Left hindlimb (tissue), 1 donor: ENCODE measurements around the gene CDH4.

Experiments used
- DNase-seq: peaks from one replicate; pipeline ENCODE4 v3.0.0-alpha.2; 2018

The CDH4 gene

DNA sequence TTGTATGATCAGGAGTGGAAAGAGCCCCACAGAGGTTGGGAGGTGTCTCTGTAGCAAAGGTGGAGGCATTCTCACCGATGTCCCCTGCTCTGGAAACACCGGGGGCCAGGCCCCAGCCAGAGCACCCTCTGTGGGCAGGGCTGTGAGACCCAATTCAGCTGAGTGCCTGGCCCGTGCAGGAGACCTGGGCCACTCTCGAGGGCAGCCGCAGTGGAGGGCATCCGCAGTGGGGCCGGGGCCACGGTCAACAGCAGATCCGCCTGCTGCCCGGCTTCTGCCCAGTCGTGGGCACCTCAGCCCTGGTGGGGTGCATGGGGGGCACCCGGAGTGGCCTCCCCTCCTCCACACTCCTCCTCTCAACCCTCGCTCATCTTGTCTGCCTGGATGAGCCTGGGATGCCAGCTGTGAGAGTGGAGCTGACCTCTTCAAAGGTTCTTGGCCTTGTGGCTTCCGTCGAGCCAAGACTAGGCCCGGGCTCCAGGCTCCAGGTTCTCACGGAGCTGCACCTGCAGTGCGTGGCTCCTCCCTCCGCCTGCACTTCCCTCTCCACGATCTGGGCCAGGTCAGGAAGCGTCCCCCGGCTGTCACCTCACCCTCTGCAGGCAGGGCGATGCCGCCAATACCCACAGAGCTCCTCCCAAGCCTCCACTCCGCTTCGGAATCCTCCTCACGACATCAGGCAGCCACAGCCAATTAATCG lies 678.9 kb downstream of the CDH4 start:
- no peak for DNase-seq

DNA sequence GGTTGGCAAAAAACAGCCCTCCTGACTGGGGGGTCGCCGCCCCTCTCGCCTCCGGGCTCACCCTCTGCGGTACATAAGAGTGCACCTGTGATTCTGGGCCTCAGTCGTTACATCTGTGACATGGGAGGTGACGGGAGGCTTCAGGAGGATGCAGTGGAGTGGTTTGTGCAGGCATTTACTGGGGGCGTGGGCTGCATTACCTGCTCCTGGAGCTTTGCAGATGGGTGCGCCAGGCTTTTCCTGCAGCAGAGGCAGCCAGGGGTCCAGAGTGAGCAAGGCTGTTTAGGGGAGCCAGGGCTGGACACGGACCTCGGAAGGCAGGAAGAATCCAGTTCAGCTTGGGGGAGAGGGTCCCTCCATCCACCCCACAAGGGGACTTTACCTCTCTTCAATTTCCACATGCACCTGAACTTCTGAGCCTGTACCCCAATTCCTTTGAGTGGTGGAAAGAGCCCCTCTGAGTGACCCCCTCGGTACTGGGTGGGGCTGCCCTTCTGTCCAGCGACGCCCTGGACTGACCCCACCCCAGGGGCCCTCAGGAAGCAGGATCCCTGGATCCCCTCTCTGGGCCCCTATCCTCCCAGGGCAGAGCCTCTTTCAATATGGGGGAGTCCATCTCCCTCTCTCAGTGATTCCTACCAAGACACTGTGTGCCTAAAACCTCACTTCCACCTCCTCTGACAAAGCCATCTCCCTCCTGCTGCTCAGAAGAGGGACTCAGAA lies 679.6 kb downstream of the CDH4 start:
- no peak for DNase-seq

DNA sequence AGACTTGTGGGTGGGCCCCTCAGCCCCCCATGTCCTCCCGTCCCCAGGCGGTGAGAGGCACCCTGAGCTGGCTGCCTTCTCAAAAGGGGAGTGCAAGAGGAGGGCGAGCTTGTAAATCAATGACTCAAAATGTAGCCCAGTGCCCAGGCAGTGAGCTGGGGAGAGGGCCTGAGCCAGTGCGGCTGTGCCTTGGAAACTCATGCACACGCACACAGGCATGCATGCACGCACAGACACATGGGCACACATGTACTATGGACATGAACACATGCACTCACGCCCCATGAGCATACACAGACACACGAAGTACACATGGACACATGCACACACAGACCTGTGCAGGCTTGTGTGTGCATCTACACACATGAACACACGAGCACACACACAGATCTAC lies 680.1 kb downstream of the CDH4 start:
- DNase-seq = no peak

DNA sequence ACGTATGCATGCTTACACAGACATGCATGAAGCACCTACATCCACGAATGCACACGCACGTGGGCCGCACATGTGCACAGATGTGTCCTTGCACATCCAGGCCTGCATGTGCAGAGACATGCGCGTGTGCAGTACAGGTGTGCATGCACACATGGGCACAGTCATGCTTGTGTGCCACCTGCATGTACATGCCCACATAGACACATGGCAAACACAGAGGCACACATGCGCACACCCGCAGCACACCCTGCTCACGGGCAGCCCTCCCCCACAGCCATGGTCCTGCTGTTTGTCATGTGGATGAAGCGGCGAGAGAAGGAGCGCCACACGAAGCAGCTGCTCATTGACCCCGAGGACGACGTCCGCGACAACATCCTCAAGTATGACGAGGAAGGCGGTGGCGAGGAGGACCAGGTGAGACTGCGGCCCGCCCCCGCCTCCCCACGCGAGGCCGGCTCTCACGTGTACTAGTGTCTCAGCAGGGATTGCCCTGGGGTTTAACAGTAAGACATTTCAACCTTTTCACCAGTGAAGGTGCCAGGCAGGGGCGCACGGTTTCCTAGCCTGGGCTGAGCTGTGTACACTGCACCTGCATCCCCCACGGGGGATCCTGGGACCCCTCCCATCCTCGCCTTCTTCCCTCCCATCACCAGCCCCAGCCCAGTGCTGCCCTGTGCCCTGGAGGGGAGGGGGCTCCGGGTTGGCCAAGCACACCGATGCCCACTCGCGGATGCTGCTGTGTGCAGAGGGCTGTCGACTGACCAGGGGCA lies 680.8 kb downstream of the CDH4 start:
- DNase-seq = no peak

DNA sequence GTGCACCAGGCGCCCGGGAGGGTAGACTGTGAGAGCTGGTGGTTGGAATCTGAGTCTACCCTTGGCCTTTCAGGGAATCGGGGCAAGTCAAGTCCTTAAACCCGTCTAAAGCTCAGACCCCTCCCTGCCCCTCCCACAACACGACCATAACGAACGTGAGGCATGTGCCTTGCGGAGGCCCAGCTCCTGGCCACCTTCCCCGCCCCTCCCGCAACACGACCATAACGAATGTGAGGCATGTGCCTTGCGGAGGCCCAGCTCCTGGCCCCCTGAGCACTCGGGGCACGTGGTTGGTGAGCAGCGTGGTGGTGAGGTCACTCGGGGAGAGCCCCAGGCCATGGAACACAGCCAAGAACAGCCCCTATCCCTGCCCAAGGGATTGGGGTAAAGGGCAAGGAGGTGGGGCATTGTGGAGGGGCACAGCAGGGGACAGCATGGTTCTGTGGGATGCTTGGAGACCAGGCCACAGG lies 681.5 kb downstream of the CDH4 start:
- no peak for DNase-seq

DNA sequence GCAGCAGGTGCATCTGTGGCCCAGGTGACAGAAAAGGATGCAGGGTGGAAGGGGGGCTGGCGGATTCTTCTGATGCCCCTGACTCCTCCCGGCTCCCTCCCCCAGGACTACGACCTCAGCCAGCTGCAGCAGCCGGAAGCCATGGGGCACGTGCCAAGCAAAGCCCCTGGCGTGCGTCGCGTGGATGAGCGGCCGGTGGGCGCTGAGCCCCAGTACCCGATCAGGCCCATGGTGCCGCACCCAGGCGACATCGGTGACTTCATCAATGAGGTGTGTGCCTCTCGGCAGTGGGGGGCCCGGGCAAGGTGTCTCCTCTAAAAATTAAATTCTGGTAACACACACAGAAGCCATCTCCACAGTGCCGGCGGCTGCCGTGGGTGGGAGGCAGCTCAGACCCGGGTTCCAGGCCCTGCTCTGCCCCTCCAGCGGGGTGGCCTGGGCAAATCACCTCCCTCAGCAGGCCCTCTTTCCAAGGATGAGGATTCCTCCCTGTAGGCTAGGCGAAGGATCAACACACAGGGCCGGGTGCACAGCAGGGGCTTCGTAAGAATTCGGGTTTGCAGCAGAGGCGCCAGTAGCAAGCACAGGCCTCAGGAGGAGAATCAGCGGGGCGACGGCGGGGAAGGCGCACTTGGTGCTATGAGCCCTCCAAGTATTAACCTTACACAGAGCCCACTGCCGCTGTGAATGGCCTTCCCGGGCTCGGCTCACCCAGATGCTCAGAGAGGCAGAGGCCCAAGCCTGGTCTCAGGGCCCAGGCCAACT lies 682.1 kb downstream of the CDH4 start:
- no peak for DNase-seq

DNA sequence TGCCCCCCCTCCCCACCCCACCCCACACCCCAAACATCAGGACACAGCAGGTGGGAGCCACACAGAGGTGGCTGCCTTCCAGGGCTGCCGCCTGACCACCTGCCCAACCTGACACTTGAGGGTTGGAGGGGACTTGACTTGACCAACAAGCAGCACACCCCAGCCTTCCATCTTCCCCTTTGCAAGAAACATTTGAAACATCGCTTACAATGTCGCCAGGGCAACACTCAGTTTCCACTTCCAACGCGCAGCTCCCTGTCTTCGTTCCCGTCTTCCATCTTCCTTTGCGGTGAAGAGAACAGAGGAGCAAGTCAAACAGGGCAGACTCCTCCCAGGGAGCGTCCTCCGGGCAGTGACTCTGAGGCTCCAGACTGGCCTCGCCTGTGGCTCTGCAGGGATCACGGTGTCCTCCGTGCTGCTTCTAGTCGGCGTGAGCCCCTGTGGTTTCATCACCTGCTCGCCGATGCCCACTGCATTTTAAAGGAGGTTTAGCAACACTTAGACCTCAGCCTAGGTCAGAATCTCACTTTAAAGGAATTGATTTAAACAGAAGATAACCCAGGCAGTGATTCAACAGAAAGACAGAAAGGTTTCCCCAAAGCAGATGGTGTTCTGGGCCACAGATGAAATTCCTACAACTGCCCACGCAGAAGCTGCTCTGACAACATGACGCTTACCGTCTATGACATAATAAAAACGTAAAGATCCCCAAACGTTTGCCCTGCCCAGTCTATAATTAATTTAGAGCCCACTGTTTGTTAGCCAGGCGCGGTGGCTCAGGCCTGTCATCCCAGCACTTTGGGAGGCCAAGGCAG lies 682.9 kb downstream of the CDH4 start:
- no peak for DNase-seq

DNA sequence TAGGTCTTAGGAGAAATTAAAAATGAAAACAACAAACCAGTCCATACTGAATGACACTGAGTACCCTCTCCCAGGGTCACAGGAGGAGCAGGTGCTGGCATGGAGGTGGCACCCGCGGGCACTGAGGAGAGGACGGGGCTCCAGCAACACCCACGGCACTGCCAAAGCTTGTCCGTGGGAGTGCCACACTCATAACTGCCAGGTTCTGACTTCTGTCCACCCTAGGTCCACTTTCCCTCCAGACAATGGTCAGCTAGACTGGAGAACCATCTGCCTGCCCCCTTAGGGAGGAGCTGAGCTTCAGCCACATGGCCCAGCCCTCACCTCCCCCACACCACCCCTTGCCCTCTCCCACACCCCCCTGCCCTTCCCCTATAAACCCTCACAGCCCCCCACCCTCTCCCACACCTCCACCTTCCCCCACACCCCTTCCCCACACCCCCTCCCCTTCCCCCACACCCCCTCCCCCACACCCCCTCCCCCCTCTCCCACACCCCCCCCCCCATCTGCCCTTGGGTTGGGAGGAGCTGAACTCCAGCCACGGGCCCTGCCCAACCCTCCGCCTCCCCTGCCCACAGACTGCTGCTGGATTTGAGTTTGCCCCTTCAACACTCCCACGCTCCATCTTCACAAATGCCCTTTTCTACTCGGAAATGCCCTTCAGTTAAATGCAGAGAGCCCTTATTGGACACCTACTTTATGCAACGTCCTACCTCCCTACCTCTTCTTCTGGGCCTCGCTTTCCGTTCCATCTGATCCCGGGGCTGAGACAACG lies 684.1 kb downstream of the CDH4 start:
- DNase-seq = no peak

DNA sequence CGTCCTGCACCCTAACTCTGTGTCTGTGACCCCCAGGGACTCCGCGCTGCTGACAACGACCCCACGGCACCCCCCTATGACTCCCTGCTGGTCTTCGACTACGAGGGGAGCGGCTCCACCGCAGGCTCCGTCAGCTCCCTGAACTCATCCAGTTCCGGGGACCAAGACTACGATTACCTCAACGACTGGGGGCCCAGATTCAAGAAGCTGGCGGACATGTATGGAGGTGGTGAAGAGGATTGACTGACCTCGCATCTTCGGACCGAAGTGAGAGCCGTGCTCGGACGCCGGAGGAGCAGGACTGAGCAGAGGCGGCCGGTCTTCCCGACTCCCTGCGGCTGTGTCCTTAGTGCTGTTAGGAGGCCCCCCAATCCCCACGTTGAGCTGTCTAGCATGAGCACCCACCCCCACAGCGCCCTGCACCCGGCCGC lies 684.7 kb downstream of the CDH4 start:
- no peak for DNase-seq

DNA sequence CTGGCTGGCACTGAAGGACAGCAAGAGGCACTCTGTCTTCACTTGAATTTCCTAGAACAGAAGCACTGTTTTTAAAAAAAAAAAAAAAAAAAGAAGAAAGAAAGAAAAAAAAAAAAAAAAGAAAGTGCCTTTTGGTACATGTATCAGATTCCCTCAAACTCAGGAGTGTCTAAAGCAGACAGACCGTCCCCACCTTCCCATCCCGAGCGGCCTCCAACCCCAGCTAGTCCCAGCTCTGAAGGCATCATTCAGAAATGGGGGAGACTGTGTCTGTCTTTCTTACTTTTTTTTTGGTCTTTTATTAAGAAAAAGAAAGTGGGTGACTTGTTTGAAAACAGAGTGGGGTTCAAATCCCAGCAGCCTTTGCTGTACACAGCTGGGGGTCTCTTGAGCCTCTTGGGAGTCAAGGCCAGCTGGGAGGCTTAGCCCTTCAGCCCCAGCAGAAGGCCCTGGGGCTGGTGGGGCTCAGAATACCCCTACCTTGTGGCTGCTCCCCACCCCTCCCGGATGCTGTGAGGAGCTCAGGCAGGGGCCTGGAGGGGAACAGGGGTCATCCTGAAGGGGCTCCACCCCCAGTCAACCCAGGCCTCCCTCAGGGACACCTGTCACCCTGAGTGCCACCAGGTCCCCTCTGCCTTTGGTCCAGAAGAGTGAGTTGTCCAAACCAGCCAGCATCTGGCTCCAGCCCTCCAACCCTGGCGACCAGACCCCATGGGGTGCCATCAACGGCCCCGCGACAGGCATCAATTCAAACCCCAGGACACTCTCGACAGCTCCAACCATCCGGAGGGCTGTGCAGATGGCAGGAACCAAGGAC lies 685.3 kb downstream of the CDH4 start:
- DNase-seq = no peak

DNA sequence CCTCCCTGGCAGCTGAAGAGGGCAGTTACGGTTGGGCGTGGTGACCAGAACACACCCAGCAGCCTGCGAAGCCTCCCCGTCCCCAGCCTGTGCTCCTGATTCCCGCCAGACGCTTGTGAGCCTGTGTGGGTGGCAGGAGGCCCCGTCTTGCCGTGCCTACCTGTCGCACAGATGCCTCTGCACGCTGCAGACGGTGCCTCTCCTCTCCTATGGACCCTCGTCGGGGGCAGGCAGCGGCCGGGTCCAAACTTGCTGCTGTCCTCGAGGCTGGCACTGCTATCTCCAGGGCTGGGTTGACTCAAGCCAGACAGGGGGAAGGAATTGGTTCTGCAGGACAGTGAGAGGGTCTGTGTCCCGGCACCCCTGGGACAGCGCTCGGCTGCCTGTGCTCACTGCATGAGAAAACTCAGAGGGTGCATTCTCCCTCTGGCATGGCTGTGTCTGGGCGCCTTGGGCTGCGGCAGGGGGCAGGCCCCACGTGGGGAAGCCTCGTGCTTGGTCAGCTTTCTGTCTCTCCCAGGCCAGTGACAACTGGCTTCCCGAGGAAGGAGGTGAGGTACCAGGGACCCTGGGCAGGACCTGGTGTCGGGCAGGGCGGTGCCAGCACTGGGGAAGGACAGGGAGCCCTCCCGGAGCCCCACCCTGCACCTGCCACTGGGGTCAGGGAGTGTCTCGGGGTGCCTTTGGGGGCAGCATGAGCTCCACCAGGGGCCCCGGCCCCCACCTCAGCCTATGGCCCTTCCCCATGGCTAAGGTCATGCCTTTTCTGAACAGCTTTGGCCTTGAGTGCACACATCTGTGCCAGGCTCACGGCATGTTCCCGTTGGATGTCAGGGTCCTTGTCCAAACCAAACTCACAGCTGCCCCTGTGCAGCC lies 686.1 kb downstream of the CDH4 start:
- DNase-seq = no peak

DNA sequence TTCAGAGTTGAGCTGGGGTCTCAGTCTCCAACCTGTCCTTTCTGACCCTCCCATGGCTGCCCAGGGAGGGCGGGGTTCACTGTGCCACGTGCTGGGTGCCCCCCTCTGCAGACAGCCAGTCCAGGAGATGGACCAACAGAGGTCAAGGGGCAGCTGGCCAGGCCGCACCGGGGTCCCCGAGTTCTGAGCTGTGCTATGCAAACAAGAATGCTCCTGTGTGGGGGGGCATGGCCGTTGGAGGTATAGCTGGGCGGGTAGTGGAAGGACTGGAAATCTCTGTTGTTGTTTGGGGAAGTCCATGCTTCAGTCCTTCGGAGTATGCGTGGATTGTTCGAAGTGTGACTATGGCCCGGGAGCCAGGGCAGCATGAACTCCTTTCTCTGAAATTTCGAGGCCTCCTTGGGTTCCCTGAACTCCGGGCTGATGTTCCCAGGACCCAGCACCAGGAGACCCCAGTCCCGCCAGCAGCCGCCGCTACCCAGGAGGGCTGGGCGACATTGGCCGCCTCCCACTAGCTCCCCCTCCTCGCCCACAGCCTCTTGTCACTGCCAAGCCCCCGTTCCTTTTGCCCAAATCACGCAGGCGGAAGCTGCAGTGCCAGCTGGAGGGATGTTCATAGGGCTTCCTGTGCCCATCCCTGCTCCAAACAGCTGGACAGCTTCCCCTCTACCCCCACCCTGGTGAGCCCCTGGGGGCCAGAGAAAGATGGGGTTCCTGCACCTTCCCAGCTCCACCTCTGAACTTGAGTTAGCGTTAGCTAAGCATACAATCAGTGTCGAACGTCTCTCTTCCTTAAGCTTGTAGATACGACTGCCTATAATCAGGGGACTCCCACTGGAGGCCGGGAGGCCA lies 687.0 kb downstream of the CDH4 start:
- DNase-seq = no peak

DNA sequence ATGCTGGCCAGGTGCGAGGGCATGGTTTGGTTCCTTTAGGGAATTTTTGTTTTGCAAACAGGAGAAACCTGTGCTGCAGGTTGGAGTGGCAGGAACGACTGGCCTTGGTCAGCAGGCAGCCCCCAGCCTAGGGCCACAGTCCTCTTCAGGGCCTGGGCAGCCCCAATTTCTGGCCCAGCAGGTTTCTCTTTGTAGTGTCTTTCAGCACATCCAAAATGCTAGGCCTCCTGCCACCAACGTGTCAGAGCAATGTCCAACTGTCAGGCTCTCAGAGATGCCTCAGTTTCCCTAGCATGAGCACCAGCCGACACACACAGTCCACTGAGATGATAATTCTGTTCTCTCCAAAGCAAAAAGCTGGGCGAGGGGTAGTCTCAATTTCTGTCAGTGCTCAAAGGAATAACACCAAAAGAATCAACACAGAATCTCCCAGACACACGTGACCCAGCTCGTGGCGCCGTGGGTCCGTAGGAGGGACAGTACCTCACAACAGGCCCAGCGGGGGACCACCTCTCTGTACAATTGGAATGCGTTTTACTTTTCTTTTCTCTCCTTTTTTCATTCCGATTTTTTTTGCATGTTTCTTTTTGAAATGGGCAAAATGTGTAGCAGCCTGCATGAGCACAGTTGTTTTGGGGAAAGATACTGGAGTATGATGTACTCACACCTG lies 687.8 kb downstream of the CDH4 start:
- no peak for DNase-seq

DNA sequence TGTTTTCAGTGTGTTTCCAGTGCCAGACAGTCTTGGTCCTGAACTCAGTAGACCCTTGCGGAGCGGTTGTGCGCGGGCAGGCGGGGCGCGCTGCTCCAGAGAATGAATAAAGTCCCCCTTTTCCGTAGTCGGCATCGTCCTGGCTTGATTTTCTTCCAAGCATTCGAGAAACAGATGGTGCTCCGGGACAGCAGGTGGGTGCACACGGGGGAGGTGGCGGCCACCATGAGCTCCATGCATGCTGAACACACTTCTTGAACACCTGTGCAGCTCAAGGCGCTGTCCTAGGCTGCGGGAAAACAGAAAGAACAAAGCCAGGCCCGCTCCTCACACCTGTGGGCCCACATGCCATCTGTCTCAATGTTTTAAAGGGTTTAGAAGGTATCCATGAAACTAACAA lies 688.4 kb downstream of the CDH4 start:
- no peak for DNase-seq

DNA sequence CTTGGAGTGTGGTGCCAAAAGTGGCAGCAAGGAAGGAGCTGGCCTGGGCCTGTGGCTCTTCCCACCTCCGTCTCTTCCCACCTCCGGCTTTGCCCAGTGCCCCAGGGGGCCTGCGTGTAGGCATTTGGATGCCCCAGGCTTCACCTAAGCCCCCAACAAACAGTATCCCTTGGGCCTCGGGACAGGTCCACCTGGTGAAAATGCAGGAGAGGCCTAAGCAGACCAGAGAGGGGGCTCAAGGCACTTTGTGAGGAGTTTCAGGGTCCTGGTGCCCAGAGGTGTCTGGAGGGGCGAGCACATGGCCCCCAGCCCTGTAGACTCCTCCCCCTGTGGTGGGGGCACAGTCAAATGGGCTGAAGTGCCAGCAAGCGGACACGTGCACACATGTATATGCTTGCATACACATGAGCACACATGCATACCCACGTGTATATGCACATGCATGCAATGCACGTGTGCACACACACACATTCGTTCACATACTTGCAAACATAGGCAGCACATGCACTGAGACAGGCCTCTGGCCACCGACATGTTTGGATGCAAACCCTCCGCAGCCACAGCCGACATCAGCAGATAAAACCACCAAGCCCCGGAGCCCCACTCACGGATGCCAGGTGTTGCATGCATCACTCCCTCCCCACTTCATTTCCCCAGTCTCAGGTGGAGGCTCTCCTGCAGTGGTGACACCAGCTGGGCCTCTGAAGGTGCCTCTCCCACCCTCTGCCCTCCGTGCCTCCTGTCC lies 689.1 kb downstream of the CDH4 start:
- DNase-seq = no peak

DNA sequence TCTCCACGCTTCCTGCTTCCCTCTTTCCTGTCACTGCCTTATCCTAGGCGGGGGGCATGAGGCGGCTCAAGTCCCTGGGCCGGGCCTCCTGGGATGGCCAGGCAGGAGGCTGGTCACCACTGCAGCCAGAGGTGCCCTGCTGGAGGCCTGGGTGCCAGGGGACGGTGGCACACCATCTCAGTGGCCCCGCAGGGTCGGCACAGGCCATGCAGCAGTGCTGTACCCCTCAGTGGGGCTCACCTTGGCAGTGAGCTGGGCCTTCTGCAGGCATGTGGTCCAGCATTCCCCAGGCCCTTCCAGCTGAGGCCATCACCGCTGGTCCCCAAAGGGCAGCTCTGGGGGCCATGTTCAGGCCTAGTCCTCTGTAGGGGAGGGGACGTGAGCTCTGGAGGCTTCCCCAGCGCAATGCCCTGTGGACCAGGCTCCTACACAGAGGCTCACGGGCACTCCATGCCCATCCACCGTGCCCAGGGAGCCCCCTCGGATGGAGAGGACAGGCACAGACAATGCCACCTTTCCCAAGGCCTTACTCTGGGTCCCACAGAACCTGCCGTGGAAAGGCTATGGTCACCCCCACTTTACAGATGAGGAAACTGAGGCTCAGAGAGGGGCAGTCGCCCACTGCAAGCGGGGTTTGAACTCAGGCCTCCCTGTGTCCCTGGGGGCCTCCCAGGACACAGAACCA lies 689.8 kb downstream of the CDH4 start:
- no peak for DNase-seq
